BJ (cell line): ENCODE results near the gene KRTAP4-5. TPM values are rescaled to one million over a fixed set of nuclear protein-coding genes. Genes with fewer than 3 reads are reported as not detected.

ENCODE experiments used
- CTCF ChIA-PET: fragments of 350-600 bp; formaldehyde crosslinking; extraction: SDS; loops from one replicate; lab custom pipeline; 2021; ENCODE audit warnings: antibody characterized with exemption, inconsistent platforms; lab: Yijun Ruan, JAX
- POLR2A ChIA-PET: fragments of 300-600 bp; sonication (Branson Sonifier 250); formaldehyde crosslinking; extraction: SDS; loops from one replicate; lab custom pipeline; 2021; ENCODE audit warnings: antibody characterized with exemption; lab: Charles Lee
- DNase-seq: peaks from one replicate; pipeline ENCODE4 v3.0.0-alpha.2; 2011; ENCODE audit warnings: low read depth
- H3K27me3 ChIP-seq: 2 replicates; pipeline ENCODE4 v1.6.0; 2011; ENCODE audit warnings: low read length; ENCODE audit not compliant: control insufficient read depth, insufficient read depth
- H3K36me3 ChIP-seq: 2 replicates; pipeline ENCODE4 v1.5.1; 2011; ENCODE audit warnings: low read length; ENCODE audit not compliant: control insufficient read depth, insufficient read depth
- H3K4me3 ChIP-seq: 2 replicates; pipeline ENCODE4 v1.5.1; 2011; ENCODE audit warnings: low read depth, mild to moderate bottlenecking, control low read depth, low read length
- CTCF ChIP-seq: IDR thresholded peaks from 2 replicates; pipeline ENCODE4 v1.5.1; 2011; ENCODE audit warnings: low read depth, mild to moderate bottlenecking, control low read depth, inconsistent platforms, low read length, moderate library complexity; ENCODE audit not compliant: insufficient read depth
- polyA plus RNA-seq: library from polyadenylated mRNA; depleted of rRNA; stranded (reverse); fragments of >200 nt; gene quantifications from 2 replicates; pipeline ENCODE4 v1.2.3, GENCODE V29; 2011

The KRTAP4-5 gene
- polyA plus RNA-seq, 1 experiment: not detected

- H3K36me3 ChIP-seq: no peaks in the 10 kb centered on the region
- no peak for DNase-seq
- no peak for TF ChIP-seq CTCF
- no peaks in the 10 kb centered on the region for H3K27me3 ChIP-seq
- ChIA-PET POLR2A (interaction anchor here (0.6 kb wide), 1 partner anchor 78 kb away, joined by 3 read pairs; no protein-coding TSS in a partner anchor), CTCF (interaction anchor here (0.7 kb wide), 1 partner anchor 248 kb away, joined by 3 read pairs; no protein-coding TSS in a partner anchor)
- no peak overlapping the region for H3K4me3 ChIP-seq
These were observed 15.5 kb downstream of the KRTAP4-5 start for GRCh38 chr17:41133880-41134735.

GRCh38 chr17:41131979-41132378 lies 17.6 kb downstream of the KRTAP4-5 start:
- no peak for DNase-seq
- CTCF ChIA-PET: no interaction called here
- no peak overlapping the region for H3K4me3 ChIP-seq
- no peaks in the 10 kb centered on the region for H3K27me3 ChIP-seq
- POLR2A ChIA-PET: interaction anchor here (0.6 kb wide), 1 partner anchor 236 kb away, joined by 3 read pairs; no protein-coding TSS in a partner anchor
- TF ChIP-seq CTCF: no peak
- H3K36me3 ChIP-seq: no peaks in the 10 kb centered on the region

- H3K27me3 ChIP-seq: no peaks in the 10 kb centered on the region
- no peak for TF ChIP-seq CTCF
- CTCF ChIA-PET: interaction anchor here (0.6 kb wide), 1 partner anchor 104 kb away, joined by 3 read pairs; no protein-coding TSS in a partner anchor
- H3K4me3 ChIP-seq: no peak overlapping the region
- POLR2A ChIA-PET: no interaction called here
- H3K36me3 ChIP-seq: no peaks in the 10 kb centered on the region
- no peak for DNase-seq
These were observed 22.3 kb downstream of the KRTAP4-5 start for GRCh38 chr17:41127371-41127770.

GRCh38 chr17:41126412-41126811 lies 23.2 kb downstream of the KRTAP4-5 start:
- ChIA-PET CTCF (no interaction called here), POLR2A (no interaction called here)
- DNase-seq: no peak

More at GRCh38 chr17:41126412-41126811, 23.2 kb downstream of the KRTAP4-5 start:
- Histone ChIP-seq H3K4me3 (no peak overlapping the region), H3K36me3 (no peaks in the 10 kb centered on the region), H3K27me3 (no peaks in the 10 kb centered on the region)
- TF ChIP-seq CTCF: no peak
